Measurements from ENCODE around the gene SMIM41.

SMIM41 gene

GRCh38 chr12:52036587-52037171 is 42.8 kb upstream of the SMIM41 start:
- no peaks in the 10 kb centered on the region for H3K36me3 ChIP-seq (ENCODE audit: insufficient read depth, insufficient read length, low read length)
- H3K27me3 ChIP-seq (ENCODE audit: insufficient read depth, insufficient read length) = peaks cover 42% of the 10 kb centered on the region
- H3K4me1 ChIP-seq (ENCODE audit: insufficient read depth, insufficient read length) = peaks cover 23% of the 10 kb centered on the region
- peak overlapping the region; percentile 65 for H3K9ac ChIP-seq (ENCODE audit: insufficient read length, low read depth)
- H3K9me3 ChIP-seq (ENCODE audit: insufficient read depth, low read length) = no peaks in the 10 kb centered on the region
- no peak for TF ChIP-seq YY1 (IDR thresholded peaks at IDR 0.05; ENCODE audit: insufficient read depth, insufficient read length)
- TF ChIP-seq SUZ12 (IDR thresholded peaks at IDR 0.05; ENCODE audit: extremely low read depth, insufficient read depth, insufficient read length) = no peak
- no peak for TF ChIP-seq ZNF274 (IDR thresholded peaks at IDR 0.05; ENCODE audit: low read depth, low read length)
- H3K4me3 ChIP-seq (ENCODE audit: insufficient read length, low read depth) = peak overlapping the region; percentile 33
- no peak for DNase-seq (ENCODE audit: low read depth, low spot score)

GRCh38 chr12:52037248-52037861 is 42.1 kb upstream of the SMIM41 start:
- TF ChIP-seq YY1 (IDR thresholded peaks at IDR 0.05; ENCODE audit: insufficient read depth, insufficient read length) = no peak
- no peak for TF ChIP-seq ZNF274 (IDR thresholded peaks at IDR 0.05; ENCODE audit: low read depth, low read length)
- no peak for TF ChIP-seq SUZ12 (IDR thresholded peaks at IDR 0.05; ENCODE audit: extremely low read depth, insufficient read depth, insufficient read length)
- Histone ChIP-seq H3K27me3 (ENCODE audit: insufficient read depth, insufficient read length) (peaks cover 39% of the 10 kb centered on the region), H3K9me3 (ENCODE audit: insufficient read depth, low read length) (no peaks in the 10 kb centered on the region), H3K4me1 (ENCODE audit: insufficient read depth, insufficient read length) (peaks cover 23% of the 10 kb centered on the region), H3K4me3 (ENCODE audit: insufficient read length, low read depth) (peak overlapping the region; percentile 73), H3K36me3 (ENCODE audit: insufficient read depth, insufficient read length, low read length) (peaks cover 4% of the 10 kb centered on the region), H3K9ac (ENCODE audit: insufficient read length, low read depth) (peak overlapping the region; percentile 80)
- DNase-seq (ENCODE audit: low read depth, low spot score) = no peak

GRCh38 chr12:52038447-52038846 is 41.1 kb upstream of the SMIM41 start:
- Histone ChIP-seq H3K9me3 (ENCODE audit: insufficient read depth, low read length) (no peaks in the 10 kb centered on the region), H3K27me3 (ENCODE audit: insufficient read depth, insufficient read length) (peaks cover 36% of the 10 kb centered on the region), H3K4me3 (ENCODE audit: insufficient read length, low read depth) (peak overlapping the region; percentile 3), H3K4me1 (ENCODE audit: insufficient read depth, insufficient read length) (peaks cover 22% of the 10 kb centered on the region), H3K9ac (ENCODE audit: insufficient read length, low read depth) (no peak overlapping the region), H3K36me3 (ENCODE audit: insufficient read depth, insufficient read length, low read length) (peaks cover 15% of the 10 kb centered on the region)
- DNase-seq (ENCODE audit: low read depth, low spot score) = no peak
- TF ChIP-seq SUZ12 (IDR thresholded peaks at IDR 0.05; ENCODE audit: extremely low read depth, insufficient read depth, insufficient read length) (no peak), YY1 (IDR thresholded peaks at IDR 0.05; ENCODE audit: insufficient read depth, insufficient read length) (no peak), ZNF274 (IDR thresholded peaks at IDR 0.05; ENCODE audit: low read depth, low read length) (no peak)

GRCh38 chr12:52041035-52041434 is 38.5 kb upstream of the SMIM41 start:
- Histone ChIP-seq H3K9me3 (ENCODE audit: insufficient read depth, low read length) (no peaks in the 10 kb centered on the region), H3K36me3 (ENCODE audit: insufficient read depth, insufficient read length, low read length) (peaks cover 33% of the 10 kb centered on the region), H3K4me3 (ENCODE audit: insufficient read length, low read depth) (no peak overlapping the region), H3K4me1 (ENCODE audit: insufficient read depth, insufficient read length) (peaks cover 18% of the 10 kb centered on the region), H3K27me3 (ENCODE audit: insufficient read depth, insufficient read length) (peaks cover 10% of the 10 kb centered on the region), H3K9ac (ENCODE audit: insufficient read length, low read depth) (no peak overlapping the region)
- no peak for DNase-seq (ENCODE audit: low read depth, low spot score)
- TF ChIP-seq SUZ12 (IDR thresholded peaks at IDR 0.05; ENCODE audit: extremely low read depth, insufficient read depth, insufficient read length) (no peak), YY1 (IDR thresholded peaks at IDR 0.05; ENCODE audit: insufficient read depth, insufficient read length) (no peak), ZNF274 (IDR thresholded peaks at IDR 0.05; ENCODE audit: low read depth, low read length) (no peak)

- Histone ChIP-seq H3K9ac (ENCODE audit: insufficient read length, low read depth) (no peak overlapping the region), H3K4me1 (ENCODE audit: insufficient read depth, insufficient read length) (peaks cover 12% of the 10 kb centered on the region), H3K27me3 (ENCODE audit: insufficient read depth, insufficient read length) (peaks cover 3% of the 10 kb centered on the region), H3K36me3 (ENCODE audit: insufficient read depth, insufficient read length, low read length) (peaks cover 37% of the 10 kb centered on the region), H3K9me3 (ENCODE audit: insufficient read depth, low read length) (no peaks in the 10 kb centered on the region), H3K4me3 (ENCODE audit: insufficient read length, low read depth) (no peak overlapping the region)
- TF ChIP-seq YY1 (IDR thresholded peaks at IDR 0.05; ENCODE audit: insufficient read depth, insufficient read length) (no peak), SUZ12 (IDR thresholded peaks at IDR 0.05; ENCODE audit: extremely low read depth, insufficient read depth, insufficient read length) (no peak), ZNF274 (IDR thresholded peaks at IDR 0.05; ENCODE audit: low read depth, low read length) (no peak)
- no peak for DNase-seq (ENCODE audit: low read depth, low spot score)
Measured at GRCh38 chr12:52041695-52042123, 37.8 kb upstream of the SMIM41 start.

GRCh38 chr12:52042706-52043385 is 36.7 kb upstream of the SMIM41 start:
- Histone ChIP-seq H3K9ac (ENCODE audit: insufficient read length, low read depth) (no peak overlapping the region), H3K27me3 (ENCODE audit: insufficient read depth, insufficient read length) (peaks cover 2% of the 10 kb centered on the region), H3K9me3 (ENCODE audit: insufficient read depth, low read length) (no peaks in the 10 kb centered on the region), H3K4me1 (ENCODE audit: insufficient read depth, insufficient read length) (peaks cover 12% of the 10 kb centered on the region), H3K36me3 (ENCODE audit: insufficient read depth, insufficient read length, low read length) (peaks cover 46% of the 10 kb centered on the region), H3K4me3 (ENCODE audit: insufficient read length, low read depth) (no peak overlapping the region)
- TF ChIP-seq SUZ12 (IDR thresholded peaks at IDR 0.05; ENCODE audit: extremely low read depth, insufficient read depth, insufficient read length) (no peak), YY1 (IDR thresholded peaks at IDR 0.05; ENCODE audit: insufficient read depth, insufficient read length) (no peak)
- no peak for DNase-seq (ENCODE audit: low read depth, low spot score)
